C4-2B (cell line): ENCODE results near the gene ESRRG.

Source experiments
- H3K27ac ChIP-seq: fragments of 450-650 bp; 2 replicates; pipeline ENCODE4 v1.5.1; 2017
- ZFX ChIP-seq: fragments of 450-650 bp; IDR thresholded peaks from 2 replicates; pipeline ENCODE4 v1.6.1; 2017
- TF ChIP-seq, protein P1 (sequence below): fragments of 450-650 bp; conservative IDR thresholded peaks from 2 replicates; pipeline ENCODE4 v1.5.1; 2017; ENCODE audit warnings: mild to moderate bottlenecking

ESRRG gene

DNA sequence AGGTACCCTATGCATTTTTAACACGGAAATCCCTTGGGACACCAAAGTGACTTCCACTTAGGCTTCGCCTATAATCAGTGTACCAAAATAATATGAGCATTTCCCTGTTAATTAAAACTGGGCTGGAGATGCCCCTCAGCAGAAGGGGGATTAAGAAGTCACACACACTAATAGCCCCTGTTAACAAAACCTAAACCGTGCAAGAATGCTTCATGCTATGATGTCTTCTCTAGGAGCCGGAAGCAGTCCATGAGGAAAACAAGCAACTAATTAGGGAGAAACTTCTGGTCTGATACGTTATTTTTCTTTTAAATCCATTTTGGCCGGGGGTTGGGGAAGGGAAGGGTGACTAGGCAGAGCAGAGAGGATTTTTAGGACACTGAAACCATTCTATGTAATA is 123.4 kb downstream of the ESRRG start:
- TF ChIP-seq ZFX, result no peak
- TF ChIP-seq, protein P1, sequence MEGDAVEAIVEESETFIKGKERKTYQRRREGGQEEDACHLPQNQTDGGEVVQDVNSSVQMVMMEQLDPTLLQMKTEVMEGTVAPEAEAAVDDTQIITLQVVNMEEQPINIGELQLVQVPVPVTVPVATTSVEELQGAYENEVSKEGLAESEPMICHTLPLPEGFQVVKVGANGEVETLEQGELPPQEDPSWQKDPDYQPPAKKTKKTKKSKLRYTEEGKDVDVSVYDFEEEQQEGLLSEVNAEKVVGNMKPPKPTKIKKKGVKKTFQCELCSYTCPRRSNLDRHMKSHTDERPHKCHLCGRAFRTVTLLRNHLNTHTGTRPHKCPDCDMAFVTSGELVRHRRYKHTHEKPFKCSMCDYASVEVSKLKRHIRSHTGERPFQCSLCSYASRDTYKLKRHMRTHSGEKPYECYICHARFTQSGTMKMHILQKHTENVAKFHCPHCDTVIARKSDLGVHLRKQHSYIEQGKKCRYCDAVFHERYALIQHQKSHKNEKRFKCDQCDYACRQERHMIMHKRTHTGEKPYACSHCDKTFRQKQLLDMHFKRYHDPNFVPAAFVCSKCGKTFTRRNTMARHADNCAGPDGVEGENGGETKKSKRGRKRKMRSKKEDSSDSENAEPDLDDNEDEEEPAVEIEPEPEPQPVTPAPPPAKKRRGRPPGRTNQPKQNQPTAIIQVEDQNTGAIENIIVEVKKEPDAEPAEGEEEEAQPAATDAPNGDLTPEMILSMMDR, result no peak
- H3K27ac ChIP-seq, result no peak overlapping the region

DNA sequence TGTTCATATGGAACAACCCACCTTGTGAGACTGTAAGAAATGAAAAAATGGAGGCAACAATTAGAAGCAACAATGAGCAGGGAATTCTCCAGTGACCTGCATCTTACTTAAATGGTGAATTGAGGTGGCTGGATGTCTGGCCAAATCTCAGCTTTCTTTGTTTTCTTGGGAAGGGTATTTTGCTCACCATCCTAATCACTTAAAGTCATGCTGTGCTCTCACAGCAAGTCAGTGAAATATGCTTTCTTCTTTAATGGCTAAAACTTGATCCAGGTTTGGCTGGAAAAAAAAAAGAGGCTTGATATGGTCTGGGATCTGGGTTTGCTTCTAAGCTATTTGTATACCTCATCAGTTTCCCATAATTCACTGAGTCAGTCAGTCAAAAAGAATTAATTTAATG is 124.8 kb downstream of the ESRRG start:
- H3K27ac ChIP-seq, result no peak overlapping the region
- TF ChIP-seq, protein P1, result no peak
- TF ChIP-seq ZFX, result no peak

DNA sequence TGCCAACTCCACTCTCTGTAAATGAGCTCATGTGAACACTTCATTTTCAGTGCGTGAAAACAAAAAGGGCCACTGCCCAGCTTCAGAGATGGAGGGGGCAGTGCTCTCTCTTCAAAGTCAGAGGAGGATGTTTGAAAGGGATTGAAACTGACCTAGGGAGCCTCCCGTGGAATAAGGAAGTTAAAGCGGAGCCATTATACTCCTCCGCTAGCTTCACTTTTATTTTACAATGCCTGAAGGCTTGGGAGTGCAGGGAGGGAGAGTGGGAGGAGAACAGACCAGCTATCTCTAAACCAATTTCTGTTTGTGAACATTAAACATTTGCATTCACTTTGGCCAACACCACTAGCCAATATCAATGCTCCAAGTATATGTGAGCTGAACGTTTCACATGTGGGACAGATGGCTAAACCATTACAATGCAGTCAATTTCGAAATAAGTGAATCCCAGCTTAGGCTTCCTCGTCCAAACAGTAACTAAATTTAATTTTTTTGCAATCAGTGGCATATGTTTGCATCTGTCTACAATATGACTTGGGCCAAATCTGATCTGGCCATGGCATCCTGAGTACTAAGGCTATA is 126.9 kb downstream of the ESRRG start:
- no peak overlapping the region for H3K27ac ChIP-seq
- TF ChIP-seq, protein P1, result no peak
- no peak for TF ChIP-seq ZFX

DNA sequence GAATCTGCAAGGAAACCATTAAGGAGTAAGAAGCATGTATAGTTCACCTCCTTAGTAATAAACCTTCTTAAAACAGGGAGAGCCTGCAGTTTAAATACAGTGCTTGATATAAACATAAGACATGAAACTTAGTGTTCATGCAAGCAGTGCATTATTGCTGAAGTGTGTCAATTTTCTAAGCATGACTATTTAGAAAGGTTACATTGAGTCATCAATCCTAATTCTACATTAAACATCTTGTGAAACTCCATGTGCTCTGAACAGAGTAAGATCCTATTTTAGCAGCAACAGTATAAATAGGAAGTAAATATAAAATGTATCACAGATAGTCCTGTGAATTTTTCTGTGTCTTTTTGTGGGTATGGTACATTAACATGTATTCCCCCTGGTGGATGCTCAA is 135.5 kb downstream of the ESRRG start:
- no peak for TF ChIP-seq ZFX
- TF ChIP-seq, protein P1, result peak; percentile 2; the same call in 1 of the 2 replicates
- no peak overlapping the region for H3K27ac ChIP-seq

DNA sequence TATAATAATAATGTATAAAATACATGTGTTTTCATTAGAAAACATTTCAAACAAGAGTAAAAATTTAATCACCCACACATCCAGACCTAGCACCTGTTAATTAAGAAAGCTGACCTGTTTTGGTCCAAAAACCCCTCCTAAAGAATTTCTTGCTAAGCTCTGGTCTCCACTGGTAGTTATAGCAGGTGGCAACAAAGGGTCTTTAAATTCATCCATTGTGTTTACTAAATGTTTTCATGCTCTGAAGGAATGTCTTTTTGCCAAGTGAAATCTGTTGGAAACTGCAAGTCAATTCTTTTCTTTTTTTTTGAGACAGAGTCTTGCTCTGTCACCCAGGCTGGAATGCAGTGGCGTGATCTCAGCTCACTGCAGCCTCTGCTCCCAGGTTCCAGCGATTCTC is 141.1 kb downstream of the ESRRG start:
- no peak for TF ChIP-seq ZFX
- TF ChIP-seq, protein P1, result no peak
- H3K27ac ChIP-seq, result no peak overlapping the region

DNA sequence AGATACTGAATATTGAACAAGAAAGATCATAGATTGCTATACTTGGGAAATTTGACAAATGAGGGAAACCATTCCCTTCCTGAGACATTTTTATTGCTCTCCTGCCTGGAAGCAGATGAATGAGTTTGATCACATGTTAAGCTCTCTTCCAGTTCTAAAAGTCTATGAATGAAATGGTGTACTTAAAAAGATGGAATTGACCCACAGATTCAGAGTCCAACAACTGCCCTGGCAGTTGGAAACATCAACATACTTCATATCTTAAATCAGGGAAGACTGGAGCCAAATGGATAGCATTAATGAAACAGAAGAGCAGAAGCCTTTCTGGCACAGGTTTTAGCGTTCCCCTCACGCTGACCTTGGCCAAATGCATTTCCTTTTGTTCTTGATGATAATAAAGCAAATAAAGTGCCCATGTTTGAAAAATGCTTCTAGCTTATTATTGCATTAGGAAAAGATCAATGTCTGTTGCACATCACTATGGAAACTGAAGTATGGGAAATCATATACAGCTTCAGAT is 142.6 kb downstream of the ESRRG start:
- H3K27ac ChIP-seq, result no peak overlapping the region
- TF ChIP-seq, protein P1, result no peak
- no peak for TF ChIP-seq ZFX

DNA sequence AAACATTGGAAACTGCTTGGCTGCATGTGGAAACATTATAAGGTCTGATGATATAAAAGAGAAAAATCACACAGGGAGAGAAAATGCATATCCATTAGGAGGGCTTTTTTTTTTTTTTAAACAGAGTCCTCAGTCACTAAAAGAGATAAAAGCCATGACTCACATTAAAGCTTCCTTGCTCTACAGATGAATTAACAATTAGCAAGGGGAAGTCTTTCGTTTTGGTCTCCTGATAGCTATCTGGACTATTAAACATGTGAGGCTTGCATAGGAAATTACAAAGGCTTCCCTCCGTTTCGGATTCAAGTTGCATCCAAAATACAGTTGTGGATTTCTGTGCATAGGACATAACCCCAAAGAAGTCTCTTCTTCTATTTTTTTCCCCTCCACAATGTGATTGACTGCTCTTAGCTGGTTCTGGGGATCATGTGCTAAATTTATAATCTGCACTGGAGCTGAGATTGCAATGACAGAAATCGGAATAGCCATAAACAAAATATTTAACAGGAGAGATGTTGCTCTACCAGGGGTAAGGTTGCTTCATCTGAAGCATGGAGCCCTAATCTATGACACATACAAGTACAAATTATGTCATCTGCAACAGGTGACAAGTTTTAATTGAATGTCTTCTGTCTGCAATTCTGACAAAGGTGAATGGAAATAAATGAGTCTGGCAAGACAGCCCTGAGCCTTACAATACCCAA is 146.8 kb downstream of the ESRRG start:
- no peak for TF ChIP-seq ZFX
- TF ChIP-seq, protein P1, result no peak
- H3K27ac ChIP-seq, result no peak overlapping the region
